HG03520 (cell line): Measurements from ENCODE around the gene HPX.
"Not testable (repeated sequence)": the region's sequence is repeated elsewhere in the genome, so short reads cannot be mapped to it uniquely, and the experiment has no call there.

ENCODE experiments used
- ATAC-seq: cut with Tn5 transposase; IDR thresholded peaks from one replicate; pipeline ENCODE4 v1.9.1; 2021; ENCODE audit warnings: mild to moderate bottlenecking, moderate library complexity; ENCODE audit not compliant: unreplicated experiment

HPX gene

GRCh38 chr11:6393989-6394670 lies 46.7 kb downstream of the HPX start:
- no peak for ATAC-seq

DNA sequence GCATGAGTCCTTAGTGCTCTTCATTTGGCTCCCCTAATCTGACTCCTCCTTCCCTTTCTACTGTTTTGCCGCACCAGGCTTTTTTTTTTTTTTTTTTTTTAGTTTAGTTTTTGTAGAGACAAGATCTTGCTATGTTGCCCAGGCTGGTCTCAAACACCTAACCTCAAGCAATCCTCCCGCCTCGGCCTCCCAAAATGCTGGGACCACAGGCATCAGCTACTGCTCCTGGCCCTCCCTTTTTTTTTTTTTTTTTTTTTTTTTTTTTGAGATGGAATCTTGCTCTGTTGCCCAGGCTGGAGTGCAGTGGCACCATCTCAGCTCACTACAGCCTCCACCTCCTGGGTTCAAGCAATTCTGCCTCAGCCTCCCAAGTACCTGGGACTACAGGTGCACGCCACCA lies 48.5 kb downstream of the HPX start:
- ATAC-seq, result not testable (repeated sequence)

DNA sequence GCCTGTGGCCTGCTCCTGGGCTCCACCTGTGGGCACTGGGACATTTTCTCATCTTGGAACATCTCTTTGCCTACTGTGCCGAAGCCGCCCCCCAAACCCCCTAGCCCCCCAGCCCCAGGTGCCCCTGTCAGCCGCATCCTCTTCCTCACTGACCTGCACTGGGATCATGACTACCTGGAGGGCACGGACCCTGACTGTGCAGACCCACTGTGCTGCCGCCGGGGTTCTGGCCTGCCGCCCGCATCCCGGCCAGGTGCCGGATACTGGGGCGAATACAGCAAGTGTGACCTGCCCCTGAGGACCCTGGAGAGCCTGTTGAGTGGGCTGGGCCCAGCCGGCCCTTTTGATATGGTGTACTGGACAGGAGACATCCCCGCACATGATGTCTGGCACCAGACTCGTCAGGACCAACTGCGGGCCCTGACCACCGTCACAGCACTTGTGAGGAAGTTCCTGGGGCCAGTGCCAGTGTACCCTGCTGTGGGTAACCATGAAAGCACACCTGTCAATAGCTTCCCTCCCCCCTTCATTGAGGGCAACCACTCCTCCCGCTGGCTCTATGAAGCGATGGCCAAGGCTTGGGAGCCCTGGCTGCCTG lies 49.2 kb downstream of the HPX start:
- ATAC-seq, result no peak

GRCh38 chr11:6390718-6391469 lies 49.9 kb downstream of the HPX start:
- no peak for ATAC-seq

DNA sequence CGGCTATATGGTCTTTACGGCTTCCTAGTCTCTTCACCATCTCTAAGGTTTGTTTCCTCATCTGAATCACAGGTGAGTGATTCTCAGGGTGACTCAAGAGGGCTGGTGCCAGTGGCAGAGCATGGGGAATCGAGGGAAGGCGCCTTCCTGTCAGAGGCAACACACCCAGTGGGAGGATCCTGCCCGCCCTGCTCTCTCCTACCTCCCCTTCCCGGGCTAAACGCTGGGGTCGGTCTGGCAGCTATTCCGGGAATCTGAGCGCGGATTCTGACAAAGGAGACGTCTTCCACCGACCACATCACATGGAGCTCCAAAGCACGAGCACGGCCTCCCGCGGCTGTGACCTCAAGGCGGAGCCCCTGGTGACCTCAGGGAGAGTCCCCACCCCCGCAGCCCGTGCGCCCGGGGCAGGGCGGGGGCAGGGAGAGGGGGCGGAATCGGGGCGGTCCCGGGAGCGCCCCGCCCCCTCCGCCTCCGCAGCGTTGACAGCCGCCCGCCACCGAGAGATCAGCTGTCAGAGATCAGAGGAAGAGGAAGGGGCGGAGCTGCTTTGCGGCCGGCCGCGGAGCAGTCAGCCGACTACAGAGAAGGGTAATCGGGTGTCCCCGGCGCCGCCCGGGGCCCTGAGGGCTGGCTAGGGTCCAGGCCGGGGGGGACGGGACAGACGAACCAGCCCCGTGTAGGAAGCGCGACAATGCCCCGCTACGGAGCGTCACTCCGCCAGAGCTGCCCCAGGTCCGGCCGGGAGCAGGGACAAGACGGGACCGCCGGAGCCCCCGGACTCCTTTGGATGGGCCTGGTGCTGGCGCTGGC lies 50.7 kb downstream of the HPX start, which contains the start of gene SMPD1:
Gene SMPD1, plus strand, starts transcription at position 570 of the 813 bp plus-strand sequence. Its CDS starts 125 bp downstream, at position 695.
- ATAC-seq, result peak; percentile 97

DNA sequence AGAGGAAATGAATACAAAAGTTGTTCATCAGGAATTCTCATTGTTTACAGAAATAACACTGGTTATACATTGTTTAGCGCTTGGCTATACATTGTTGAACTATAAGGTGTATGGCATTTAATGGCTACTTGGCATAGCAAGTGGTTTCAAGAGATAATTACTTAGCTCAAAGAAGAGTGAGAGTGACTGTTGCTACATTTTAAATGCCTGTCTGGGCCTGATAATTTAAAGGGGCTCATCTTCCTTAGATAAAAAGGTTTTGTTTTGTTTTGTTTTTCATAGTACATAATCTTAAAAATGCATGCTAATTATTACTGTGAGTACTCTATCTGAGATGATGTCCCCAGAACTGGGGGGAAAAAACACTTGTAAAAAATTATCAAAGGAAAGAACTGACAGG lies 52.0 kb downstream of the HPX start:
- no peak for ATAC-seq

- ATAC-seq, result no peak
Measured at GRCh38 chr11:6387811-6388599, 52.8 kb downstream of the HPX start.

DNA sequence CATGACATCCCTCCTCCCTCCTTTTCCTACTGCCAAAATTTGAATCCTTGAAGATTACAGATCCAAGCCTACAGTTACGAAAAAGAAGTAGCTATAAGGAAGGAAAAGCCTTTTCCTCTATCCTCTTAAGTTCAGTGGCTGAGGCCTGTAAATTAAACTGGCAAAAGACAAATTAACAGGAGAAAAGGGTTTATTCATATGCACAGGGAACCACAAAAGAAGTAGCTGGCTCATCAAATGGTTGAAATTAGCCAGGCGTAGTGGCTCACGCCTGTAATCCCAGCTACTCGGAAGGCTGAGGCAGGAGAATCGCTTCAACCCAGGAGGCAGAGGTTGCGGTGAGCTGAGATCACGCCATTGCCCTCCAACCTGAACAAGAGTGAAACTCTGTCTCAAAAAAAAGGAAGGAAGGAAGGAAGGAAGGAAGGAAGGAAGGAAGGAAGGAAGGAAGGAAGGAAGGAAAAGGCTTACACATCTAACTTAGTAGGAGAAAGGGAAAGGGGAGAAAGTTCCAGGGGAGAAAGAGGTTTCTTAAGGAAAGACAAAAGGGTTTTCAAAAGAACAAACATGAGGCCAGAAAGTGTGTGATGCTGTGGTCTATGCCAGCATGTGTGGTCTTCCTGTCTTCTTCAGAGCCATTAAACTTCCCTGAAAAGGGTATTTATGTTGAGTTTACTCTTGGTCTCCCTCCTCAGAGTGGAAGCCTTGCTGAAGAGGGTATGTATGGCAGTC lies 55.6 kb downstream of the HPX start:
- ATAC-seq, result no peak
